Stomach (tissue), 9 donors: ENCODE results near the gene STXBP5L. TPM values are rescaled to one million over a fixed set of nuclear protein-coding genes. Genes with fewer than 3 reads are reported as not detected.
"Not testable (repeated sequence)": the region's sequence is repeated elsewhere in the genome, so short reads cannot be mapped to it uniquely, and the experiment has no call there.

Experiments used
- DNase-seq, 2 donors: peaks; one replicate each; pipeline versions ENCODE4 v3.0.0 to v3.0.0-alpha.2; 2013 to 2019
- H3K27ac ChIP-seq, 5 donors: fragments of 200-600 bp in 4 of 5; sonication (generic) in 4 of 5; one replicate each; pipeline ENCODE4 v1.5.1; 2013 to 2019; ENCODE audit warnings: mild to moderate bottlenecking in 1 of 5, moderate library complexity in 1 of 5
- H3K27me3 ChIP-seq, 3 donors: fragments of 200-600 bp; sonication (generic); one replicate each; pipeline ENCODE4 v1.5.1; 2017 to 2019; ENCODE audit warnings: mixed run types in 1 of 3
- H3K36me3 ChIP-seq, 4 donors: fragments of 200-600 bp; sonication (generic); 1 replicate in 3 of 4; 2 replicates in 1 of 4; pipeline ENCODE4 v1.5.1; 2016 to 2019
- H3K4me1 ChIP-seq, 4 donors: fragments of 200-600 bp; sonication (generic); one replicate each; pipeline ENCODE4 v1.5.1; 2016 to 2019
- H3K4me3 ChIP-seq, 4 donors: fragments of 200-600 bp; sonication (generic) in 3 of 4; one replicate each; pipeline ENCODE4 v1.5.1; 2016 to 2019; ENCODE audit warnings: mild to moderate bottlenecking in 1 of 4
- H3K9me3 ChIP-seq, 4 donors: fragments of 200-600 bp; sonication (generic); one replicate each; pipeline ENCODE4 v1.5.1; 2016 to 2019
- CTCF ChIP-seq, 7 experiments: fragments of 450-650 bp in 4 of 7; fragments of 200-600 bp in 3 of 7; sonication (generic) in 3 of 7; IDR thresholded peaks; one replicate each; pipeline ENCODE4 v1.5.1; 2016 to 2019; ENCODE audit warnings: antibody characterized with exemption in 7 of 7, control low read depth in 2 of 7, mild to moderate bottlenecking in 1 of 7
- EP300 ChIP-seq: sonication (generic); formaldehyde crosslinking; IDR thresholded peaks from one replicate; pipeline ENCODE4 v1.6.1; 2017; ENCODE audit warnings: antibody characterized with exemption
- POLR2A ChIP-seq, 4 donors: fragments of 450-650 bp; IDR thresholded peaks; one replicate each; pipeline ENCODE4 v1.6.1; 2016; ENCODE audit warnings: antibody characterized with exemption in 4 of 4, control low read depth in 2 of 4, mild to moderate bottlenecking in 1 of 4, moderate library complexity in 1 of 4
- POLR2AphosphoS5 ChIP-seq, 3 donors: sonication (generic); formaldehyde crosslinking; IDR thresholded peaks; one replicate each; pipeline ENCODE4 v1.6.1; 2016; ENCODE audit warnings: antibody characterized with exemption in 3 of 3
- WGBS, 5 donors: extraction: QIAGEN DNeasy Blood & Tissue Kit in 3 of 5; methylation state at CpG; one replicate each; pipeline versions ENCODE4 v1.1.5 to v1.1.7; 2013 to 2018; 5-methylcytosine and 5-hydroxymethylcytosine counted together
- intact Hi-C: fragments of 100-400 bp; cut with DNase I; formaldehyde crosslinking; loops from one replicate; pipeline ENCODE4 v1.15.1; 2023; ENCODE audit warnings: low total_unique reads
- polyA plus RNA-seq, 3 donors: library from polyadenylated mRNA; stranded (reverse); fragments of 200-250 nt; gene quantifications; one replicate each; pipeline ENCODE4 v1.2.3, GENCODE V29; 2013
- total RNA-seq, 5 donors: library from RNA; depleted of rRNA; stranded (reverse); fragments of >200 nt; gene quantifications; one replicate each; pipeline versions ENCODE4 v1.1.0 to v1.2.3, GENCODE V29; 2014 to 2016
- donor health status: healthy with polysubstance abuse.
- donor health status: Bipolar disorder and iron deficiency.
- donor health status: healthy.

Gene STXBP5L
- total and polyA plus RNA-seq, 8 donors = 0.08 to 12.8 (median 0.42) TPM

DNA sequence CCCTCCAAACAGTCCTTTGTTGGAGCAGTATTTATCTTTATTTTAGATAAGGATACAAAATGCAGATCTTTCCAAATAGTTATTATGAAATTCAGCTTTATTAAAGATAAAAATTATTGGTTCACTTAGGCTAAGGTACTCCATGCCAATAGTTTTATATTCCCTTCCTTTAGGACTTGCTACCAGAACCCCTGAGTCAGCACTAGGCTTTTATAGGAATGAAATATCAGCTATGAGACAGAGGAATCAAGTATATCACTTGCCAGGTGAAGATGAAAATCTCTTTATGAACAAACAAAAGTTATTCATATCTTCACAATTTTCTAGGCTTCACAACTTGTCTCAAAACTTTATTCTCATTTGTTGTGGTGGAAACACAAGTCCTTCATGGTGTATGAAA lies 416.3 kb downstream of the STXBP5L start:
- no peaks in the 10 kb centered on the region for H3K4me1 ChIP-seq
- H3K36me3 ChIP-seq = no peaks in the 10 kb centered on the region
- TF ChIP-seq EP300 (no peak), POLR2AphosphoS5 (IDR thresholded peaks at IDR 0.05) (no peak), CTCF (IDR thresholded peaks at IDR 0.05) (no peak), POLR2A (IDR thresholded peaks at IDR 0.05) (no peak)
- no peak overlapping the region for H3K4me3 ChIP-seq
- no peak overlapping the region for H3K27ac ChIP-seq
- H3K9me3 ChIP-seq = peaks cover 0 to 4% (median 0%) of the 10 kb centered on the region in 4 donors
- intact Hi-C loops = no loop called here
- DNase-seq = no peak
- no peaks in the 10 kb centered on the region for H3K27me3 ChIP-seq

DNA sequence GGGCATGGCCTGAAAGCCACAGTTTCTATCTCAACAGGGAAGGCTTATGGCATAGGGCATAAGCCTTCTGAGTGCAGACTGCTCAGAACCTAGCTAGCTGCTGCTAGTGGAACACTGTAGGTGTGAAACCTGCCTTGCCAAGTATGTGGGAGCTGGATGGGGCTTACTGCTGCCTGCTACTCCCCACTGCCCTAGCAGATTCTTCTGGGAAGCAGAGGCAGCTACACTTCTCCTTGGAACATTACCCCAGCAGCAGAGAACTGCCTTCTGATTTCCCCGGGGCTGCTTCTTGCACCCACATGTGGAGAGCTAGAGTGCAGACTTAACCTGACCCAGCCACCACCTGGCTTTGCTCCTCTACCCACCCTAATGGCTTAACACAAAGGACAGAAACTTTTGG lies 422.1 kb downstream of the STXBP5L start:
- WGBS, 5 donors = 79 to 100% (median 90%) methylated on average over 1 of the region's 1 CpG
- DNase-seq = no peak
- no peaks in the 10 kb centered on the region for H3K4me1 ChIP-seq
- intact Hi-C loops = no loop called here
- no peak overlapping the region for H3K27ac ChIP-seq
- no peaks in the 10 kb centered on the region for H3K27me3 ChIP-seq
- TF ChIP-seq CTCF (IDR thresholded peaks at IDR 0.05) (no peak), EP300 (no peak), POLR2AphosphoS5 (IDR thresholded peaks at IDR 0.05) (no peak), POLR2A (IDR thresholded peaks at IDR 0.05) (no peak)
- H3K9me3 ChIP-seq = peaks cover 0 to 5% (median 4%) of the 10 kb centered on the region in 4 donors
- no peak overlapping the region for H3K4me3 ChIP-seq
- no peaks in the 10 kb centered on the region for H3K36me3 ChIP-seq

GRCh38 chr3:121330634-121331033 lies 422.6 kb downstream of the STXBP5L start:
- no peak overlapping the region for H3K27ac ChIP-seq
- H3K4me1 ChIP-seq = no peaks in the 10 kb centered on the region
- H3K4me3 ChIP-seq = no peak overlapping the region
- H3K9me3 ChIP-seq = peaks cover 0 to 5% (median 4%) of the 10 kb centered on the region in 4 donors
- DNase-seq = no peak
- 74 to 93% (median 83%) methylated on average over 4 of the region's 4 CpGs for WGBS, 5 donors
- H3K27me3 ChIP-seq = no peaks in the 10 kb centered on the region
- no peaks in the 10 kb centered on the region for H3K36me3 ChIP-seq
- intact Hi-C loops = no loop called here
- no peak for TF ChIP-seq EP300
- no peak for TF ChIP-seq POLR2A (IDR thresholded peaks at IDR 0.05)
- no peak for TF ChIP-seq CTCF (IDR thresholded peaks at IDR 0.05)
- no peak for TF ChIP-seq POLR2AphosphoS5 (IDR thresholded peaks at IDR 0.05)

DNA sequence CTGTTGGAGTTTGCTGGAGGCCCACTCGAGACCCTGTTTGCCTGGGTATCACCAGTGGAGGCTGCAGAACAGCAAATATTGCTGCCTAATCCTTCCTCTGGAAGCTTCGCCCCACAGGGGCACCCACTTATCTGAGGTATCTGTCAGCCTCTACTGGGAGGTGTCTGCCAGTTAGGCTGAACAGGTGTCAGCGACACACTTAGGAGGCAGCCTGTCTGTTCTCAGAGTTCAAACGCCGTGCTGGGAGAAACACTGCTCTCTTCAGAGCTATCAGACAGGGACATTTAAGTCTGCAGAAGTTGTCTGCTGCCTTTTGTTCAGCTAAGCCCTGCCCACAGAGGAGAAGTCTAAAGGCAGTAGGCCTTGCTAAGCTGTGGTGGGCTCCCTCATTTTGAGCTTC lies 448.0 kb downstream of the STXBP5L start:
- intact Hi-C loops, H3K4me1 ChIP-seq, DNase-seq, H3K36me3 ChIP-seq, H3K27ac ChIP-seq, H3K27me3 ChIP-seq, H3K4me3 ChIP-seq: not testable (repeated sequence)
- WGBS, 5 donors = 85 to 91% (median 90%) methylated on average over 5 of the region's 5 CpGs
- peaks cover 0 to 25% (median 15%) of the 10 kb centered on the region in 4 donors for H3K9me3 ChIP-seq

GRCh38 chr3:121362035-121362734 lies 454.2 kb downstream of the STXBP5L start:
- Histone ChIP-seq H3K4me3 (no peak overlapping the region), H3K27me3 (no peaks in the 10 kb centered on the region), H3K9me3 (peaks cover 0 to 6% (median 3%) of the 10 kb centered on the region in 4 donors), H3K36me3 (no peaks in the 10 kb centered on the region), H3K27ac (no peak overlapping the region), H3K4me1 (no peaks in the 10 kb centered on the region)
- intact Hi-C loops = no loop called here
- 53 to 68% (median 63%) methylated on average over 2 of the region's 2 CpGs for WGBS, 5 donors
- DNase-seq = no peak
- TF ChIP-seq POLR2A (IDR thresholded peaks at IDR 0.05) (no peak), POLR2AphosphoS5 (IDR thresholded peaks at IDR 0.05) (no peak), EP300 (no peak), CTCF (IDR thresholded peaks at IDR 0.05) (no peak)

DNA sequence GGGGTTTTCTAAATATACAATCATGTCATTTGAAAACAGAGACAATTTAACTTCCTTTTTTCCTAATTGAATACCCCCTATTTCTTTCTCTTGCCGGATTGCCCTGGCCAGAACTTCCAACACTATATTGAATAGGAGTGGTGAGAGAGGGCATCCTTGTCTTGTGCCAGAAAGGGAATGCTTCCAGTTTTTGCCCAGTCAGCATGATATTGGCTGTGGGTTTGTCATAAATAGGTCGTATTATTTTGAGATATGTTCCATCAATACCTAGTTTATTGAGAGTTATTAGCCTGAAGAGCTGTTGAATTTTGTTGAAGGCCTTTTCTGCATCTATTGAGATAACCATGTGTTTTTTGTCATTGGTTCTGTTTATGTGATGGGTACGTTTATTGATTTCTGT lies 480.3 kb downstream of the STXBP5L start:
- H3K4me1 ChIP-seq, H3K4me3 ChIP-seq, H3K36me3 ChIP-seq, H3K27me3 ChIP-seq, H3K9me3 ChIP-seq, intact Hi-C loops, DNase-seq, H3K27ac ChIP-seq: not testable (repeated sequence)
- WGBS, 5 donors = 74 to 84% (median 78%) methylated on average over 3 of the region's 3 CpGs

DNA sequence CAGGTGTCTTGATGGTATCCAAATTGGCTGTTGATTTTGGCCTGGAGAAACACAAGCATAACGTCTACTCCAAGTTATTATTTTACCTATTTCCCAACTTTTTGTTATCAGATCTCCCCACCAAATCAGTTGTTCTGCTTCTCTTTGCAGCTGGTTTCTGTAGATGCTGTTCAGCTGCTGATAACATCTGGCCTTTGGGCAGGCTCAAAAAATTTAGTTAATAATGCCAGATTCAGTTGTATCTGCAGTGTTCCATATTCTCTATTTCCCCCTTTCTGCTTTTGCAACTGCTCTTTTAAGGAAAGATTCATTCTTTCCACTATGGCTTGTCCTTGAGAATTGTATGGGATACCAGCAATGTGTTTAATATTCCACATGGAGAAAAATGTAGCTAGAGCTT lies 488.0 kb downstream of the STXBP5L start:
- H3K27ac ChIP-seq, DNase-seq, intact Hi-C loops, H3K4me3 ChIP-seq, H3K4me1 ChIP-seq, H3K27me3 ChIP-seq, H3K36me3 ChIP-seq: not testable (repeated sequence)
- H3K9me3 ChIP-seq = peaks cover 0 to 19% (median 4%) of the 10 kb centered on the region in 4 donors
- 0 to 60% methylated on average over 1 of the region's 1 CpG; no CpG with 5 or more reads in 3 of the 5 donors for WGBS, 5 donors
